SHP77 (cell line): ENCODE results near the gene SUPT4H1.
A peak's percentile ranks its signal among the peaks of the same experiment; 100 is the strongest.

Experiments used
- DNase-seq, 2 experiments: peaks; one replicate each; lab custom pipeline; 2025; lab: John Stamatoyannopoulos, UW

Gene SUPT4H1

DNA sequence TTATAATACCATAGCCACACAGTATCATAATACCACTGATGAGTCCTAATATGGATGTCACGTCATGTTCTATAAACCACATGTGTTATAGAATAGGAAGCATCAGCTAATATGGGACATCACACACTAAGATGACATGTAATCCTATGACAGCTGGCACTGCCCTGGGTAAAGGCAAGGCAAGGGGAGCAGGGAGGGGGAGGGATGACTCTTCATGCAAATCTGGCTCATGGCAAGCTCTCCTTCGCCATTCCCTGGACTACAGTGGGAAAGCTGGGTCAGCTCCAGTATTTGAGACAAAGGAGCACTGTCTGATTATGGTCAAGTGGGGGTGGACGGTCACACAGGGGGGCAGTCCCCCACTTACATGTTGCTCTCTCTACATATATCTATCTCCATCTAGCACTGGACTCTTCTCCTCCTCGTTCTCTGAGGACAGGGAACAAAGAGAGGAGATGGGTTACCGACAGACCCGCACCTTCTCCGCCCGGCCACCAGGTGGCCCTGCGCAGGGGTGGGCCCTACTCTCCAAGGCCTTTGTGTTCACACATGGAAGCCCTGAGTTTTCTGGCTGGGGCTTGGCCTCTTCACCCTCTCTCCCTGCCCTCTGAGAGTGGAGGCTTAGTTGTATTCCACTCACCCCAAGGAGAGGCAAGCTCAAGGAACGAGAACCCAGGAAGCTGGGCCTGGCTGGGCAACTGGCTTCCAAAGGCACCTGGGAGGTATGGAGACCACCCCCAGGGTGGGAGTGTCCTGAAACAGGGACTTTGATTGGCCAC lies 47.8 kb downstream of the SUPT4H1 start:
- peak; percentile 8 to 36 for DNase-seq

DNA sequence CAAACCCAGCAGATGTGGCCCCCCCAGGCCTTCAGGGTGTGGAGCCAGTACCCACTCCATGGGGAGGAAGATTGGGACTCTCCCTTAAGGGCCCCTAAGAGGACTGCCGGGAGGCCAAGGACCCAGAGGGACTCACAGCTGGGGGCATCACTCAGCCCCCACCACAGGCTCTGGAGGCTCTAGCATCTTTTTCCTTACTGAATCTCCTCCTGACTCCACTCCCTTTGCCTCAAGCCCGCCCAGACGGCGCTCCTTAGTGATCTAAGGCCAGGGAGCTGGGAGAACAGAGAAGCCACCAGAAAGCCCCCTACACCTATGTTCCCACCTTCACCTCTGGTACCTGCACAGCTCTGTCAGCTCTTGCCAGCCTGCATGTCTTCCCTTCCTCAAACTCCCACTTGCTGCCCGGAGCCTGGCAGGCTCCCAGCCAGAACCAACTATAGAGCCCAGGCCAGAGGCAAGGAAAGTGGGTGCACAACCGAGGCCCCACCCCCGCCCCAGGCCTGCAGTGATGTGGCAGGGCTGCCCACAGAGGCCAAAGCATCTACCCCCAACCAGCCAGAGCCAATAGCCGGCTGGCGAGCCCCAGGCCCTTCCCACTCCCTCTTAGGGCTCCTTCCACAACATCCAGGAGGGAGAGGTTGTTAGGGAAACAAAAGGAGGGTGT lies 48.9 kb downstream of the SUPT4H1 start:
- DNase-seq = no peak

DNA sequence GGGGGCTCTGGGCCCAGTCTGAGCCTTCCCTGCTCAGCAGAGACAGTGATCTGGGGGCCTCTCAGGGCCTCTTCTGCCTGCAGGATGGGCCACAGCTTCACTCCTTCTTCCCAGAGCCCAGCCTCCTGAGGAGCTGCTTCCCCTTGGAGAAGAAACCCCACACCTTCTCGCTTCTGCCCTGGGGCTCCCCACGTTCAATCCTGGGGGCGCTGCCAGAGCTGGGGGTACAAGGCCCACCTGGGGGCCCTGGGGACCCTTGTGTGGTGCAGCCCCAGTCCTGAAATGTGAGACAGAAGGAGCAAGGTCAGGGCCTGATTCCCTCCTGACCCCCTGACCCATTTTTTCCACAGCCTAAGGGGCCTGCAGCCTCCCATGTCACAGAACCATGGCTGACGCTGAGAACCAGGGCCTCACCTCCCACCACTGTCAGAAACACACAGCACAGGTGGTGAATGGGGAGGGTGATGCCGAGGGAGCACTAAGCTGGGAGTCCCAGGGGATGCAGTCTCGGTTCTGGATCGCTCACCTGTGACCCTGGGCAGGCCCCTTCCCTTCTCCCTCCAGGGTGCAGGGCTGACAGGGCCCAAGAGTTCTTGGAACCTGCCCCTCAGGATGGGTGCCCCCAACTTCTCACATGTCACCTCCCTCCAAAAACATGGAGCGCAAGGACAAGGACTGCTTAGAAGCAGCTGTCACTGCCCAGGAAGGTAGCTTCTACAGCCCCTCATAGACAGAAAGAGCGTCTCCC lies 49.7 kb downstream of the SUPT4H1 start:
- no peak for DNase-seq

DNA sequence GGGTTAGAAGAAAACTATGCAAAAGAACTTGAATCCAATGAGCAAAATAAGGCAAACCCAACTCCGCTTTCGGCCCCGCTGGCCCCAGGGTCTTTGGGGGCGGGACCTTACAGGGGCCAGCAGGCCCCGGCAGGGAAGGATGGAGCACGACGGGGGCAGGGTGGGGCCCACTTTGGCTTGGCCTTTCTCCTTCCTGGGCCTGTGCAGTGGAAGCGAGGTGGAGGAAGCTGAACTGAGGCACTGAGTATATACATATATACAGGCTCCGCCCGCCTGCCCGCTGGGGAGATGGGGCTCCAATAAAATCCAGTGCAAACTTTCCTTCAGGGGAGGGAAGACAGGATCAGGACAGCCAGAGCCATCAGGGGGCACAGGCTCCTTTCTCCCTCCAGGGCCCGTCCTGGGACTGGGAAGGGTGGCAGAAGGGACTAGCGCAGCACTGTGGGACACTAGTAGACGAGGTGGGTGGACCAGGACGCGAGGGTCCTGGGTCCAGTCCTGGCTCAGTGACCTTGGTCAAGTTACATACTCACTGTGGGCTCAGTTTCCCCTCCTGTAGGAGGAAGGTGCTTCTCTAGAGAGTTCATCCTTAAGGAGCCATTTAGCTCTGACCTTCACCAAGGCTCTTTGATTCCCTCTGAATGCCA lies 50.4 kb downstream of the SUPT4H1 start:
- no peak for DNase-seq

DNA sequence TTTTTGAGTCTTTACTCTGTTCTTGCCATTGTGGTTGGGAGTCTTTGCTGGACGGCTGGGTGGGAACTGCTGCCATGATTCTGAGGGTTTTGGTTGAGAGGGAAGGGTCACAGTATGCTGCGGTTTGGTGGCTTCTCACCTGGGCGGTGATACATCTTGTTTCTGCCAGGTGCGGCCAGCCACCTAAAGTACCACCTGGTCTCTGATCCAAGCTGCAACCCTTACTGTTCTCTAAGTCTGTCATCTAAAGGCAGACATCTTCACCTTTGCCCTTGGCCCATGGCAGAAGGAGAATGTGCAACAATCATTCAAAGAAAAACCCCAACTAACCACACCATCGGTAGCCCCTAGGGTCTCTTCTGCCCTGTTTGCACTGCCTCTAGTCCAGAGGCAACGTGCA lies 51.7 kb downstream of the SUPT4H1 start:
- no peak for DNase-seq
